ENCODE results near the gene STAT5B. TPM values are rescaled to one million over a fixed set of nuclear protein-coding genes. Genes with fewer than 3 reads are reported as not detected.
A peak's percentile ranks its signal among the peaks of the same experiment; 100 is the strongest.

The STAT5B gene
- polyA plus RNA-seq, 1 experiment: 34.0 TPM

GRCh38 chr17:42193969-42194899 lies 82.0 kb downstream of the STAT5B start, which contains the start of gene GHDC:
Gene GHDC, minus strand, starts transcription at chr17:42194494. Its CDS starts 913 bp downstream, at chr17:42193581.
- no peaks in the 10 kb centered on the region for H3K27me3 ChIP-seq (ENCODE audit: control insufficient read depth, insufficient read depth, low read length)
- DNase-seq (ENCODE audit: low read depth, low spot score): peak; percentile 30
- ChIA-PET CTCF (interaction anchor here (0.6 kb wide), 1 partner anchor 230 kb away, joined by 4 read pairs; no protein-coding TSS in a partner anchor), POLR2A (interaction anchor here (0.5 to 1.0 kb wide), 3 partner anchors 14 to 325 kb away, joined by 3 to 5 read pairs (median 4); no protein-coding TSS in a partner anchor)
- TF ChIP-seq CTCF (IDR thresholded peaks at IDR 0.05; ENCODE audit: low read depth, low read length): no peak
- no peak within 1 kb of the TSS for H3K27ac ChIP-seq (ENCODE audit: low read depth, low read length)
- H3K9me3 ChIP-seq (ENCODE audit: control insufficient read depth, insufficient read depth, low read length): no peaks in the 10 kb centered on the region; the same call in 1 of the 2 replicates
- H3K4me3 ChIP-seq (ENCODE audit: low read depth, low read length): peak within 1 kb of the TSS; percentile 80

- Histone ChIP-seq H3K27ac (ENCODE audit: low read depth, low read length) (no peak overlapping the region), H3K27me3 (ENCODE audit: control insufficient read depth, insufficient read depth, low read length) (peaks cover 2% of the 10 kb centered on the region), H3K9me3 (ENCODE audit: control insufficient read depth, insufficient read depth, low read length) (no peaks in the 10 kb centered on the region; the same call in 1 of the 2 replicates), H3K4me3 (ENCODE audit: low read depth, low read length) (peak overlapping the region; percentile 80)
- CTCF ChIA-PET: interaction anchor here (0.6 kb wide), 1 partner anchor 229 kb away, joined by 4 read pairs; no protein-coding TSS in a partner anchor
- no peak for TF ChIP-seq CTCF (IDR thresholded peaks at IDR 0.05; ENCODE audit: low read depth, low read length)
- POLR2A ChIA-PET: no interaction called here
- DNase-seq (ENCODE audit: low read depth, low spot score): no peak
These were observed 82.8 kb downstream of the STAT5B start for GRCh38 chr17:42193216-42193968.

- no peak overlapping the region for H3K27ac ChIP-seq (ENCODE audit: low read depth, low read length)
- no peak for DNase-seq (ENCODE audit: low read depth, low spot score)
- no peak for TF ChIP-seq CTCF (IDR thresholded peaks at IDR 0.05; ENCODE audit: low read depth, low read length)
- H3K9me3 ChIP-seq (ENCODE audit: control insufficient read depth, insufficient read depth, low read length): no peaks in the 10 kb centered on the region; the same call in 1 of the 2 replicates
- ChIA-PET CTCF (interaction anchor here (1.0 kb wide), 1 partner anchor 9 kb away, joined by 6 read pairs; no protein-coding TSS in a partner anchor), POLR2A (interaction anchor here (0.7 kb wide), 1 partner anchor 226 kb away, joined by 4 read pairs; no protein-coding TSS in a partner anchor)
- no peak overlapping the region for H3K4me3 ChIP-seq (ENCODE audit: low read depth, low read length)
- peaks cover 2% of the 10 kb centered on the region for H3K27me3 ChIP-seq (ENCODE audit: control insufficient read depth, insufficient read depth, low read length)
These were observed 83.7 kb downstream of the STAT5B start for GRCh38 chr17:42192189-42193126.

GRCh38 chr17:42191275-42191608 lies 84.9 kb downstream of the STAT5B start:
- ChIA-PET POLR2A (no interaction called here), CTCF (interaction anchor here (1.0 kb wide), 1 partner anchor 8 kb away, joined by 6 read pairs; no protein-coding TSS in a partner anchor)
- no peak for TF ChIP-seq CTCF (IDR thresholded peaks at IDR 0.05; ENCODE audit: low read depth, low read length)
- DNase-seq (ENCODE audit: low read depth, low spot score): no peak
- H3K4me3 ChIP-seq (ENCODE audit: low read depth, low read length): no peak overlapping the region
- H3K9me3 ChIP-seq (ENCODE audit: control insufficient read depth, insufficient read depth, low read length): no peaks in the 10 kb centered on the region; the same call in 1 of the 2 replicates
- peaks cover 2% of the 10 kb centered on the region for H3K27me3 ChIP-seq (ENCODE audit: control insufficient read depth, insufficient read depth, low read length)
- H3K27ac ChIP-seq (ENCODE audit: low read depth, low read length): no peak overlapping the region
